Stimulated activated CD4-positive, alpha-beta T cell treated with anti-CD3 and anti-CD28 coated beads, Interleukin-15, amount 100 ng/mL, for 1 hour (primary cell): ENCODE results near the gene JPH3.
"Not testable (repeated sequence)": the region's sequence is repeated elsewhere in the genome, so short reads cannot be mapped to it uniquely, and the experiment has no call there.

Experiments used
- DNase-seq, 2 donors: peaks; one replicate each; pipeline ENCODE4 v3.0.0-alpha.2; 2020; ENCODE audit warnings: low read depth in 1 of 2, low spot score in 1 of 2

JPH3 gene

GRCh38 chr16:87572959-87573358 is 29.3 kb upstream of the JPH3 start:
- no peak for DNase-seq

- no peak for DNase-seq
Observed at GRCh38 chr16:87575027-87575804, 27.1 kb upstream of the JPH3 start.

- no peak for DNase-seq
Observed at GRCh38 chr16:87576171-87576570, 26.1 kb upstream of the JPH3 start.

GRCh38 chr16:87578142-87578930 is 24.0 kb upstream of the JPH3 start:
- DNase-seq = not testable (repeated sequence)

GRCh38 chr16:87579691-87580090 is 22.6 kb upstream of the JPH3 start:
- no peak for DNase-seq

GRCh38 chr16:87580855-87581261 is 21.4 kb upstream of the JPH3 start:
- DNase-seq = no peak

- no peak for DNase-seq
Observed at GRCh38 chr16:87581857-87582215, 20.5 kb upstream of the JPH3 start.

GRCh38 chr16:87582216-87582965 is 19.9 kb upstream of the JPH3 start:
- DNase-seq = no peak

GRCh38 chr16:87582966-87583325 is 19.4 kb upstream of the JPH3 start:
- DNase-seq = no peak

GRCh38 chr16:87583453-87584131 is 18.7 kb upstream of the JPH3 start:
- no peak for DNase-seq

GRCh38 chr16:87584271-87584670 is 18.0 kb upstream of the JPH3 start:
- no peak for DNase-seq

GRCh38 chr16:87584975-87585374 is 17.3 kb upstream of the JPH3 start:
- no peak for DNase-seq

- no peak for DNase-seq
Observed at GRCh38 chr16:87585442-87586200, 16.7 kb upstream of the JPH3 start.

GRCh38 chr16:87586201-87586782 is 16.0 kb upstream of the JPH3 start:
- DNase-seq = no peak

GRCh38 chr16:87587636-87588035 is 14.7 kb upstream of the JPH3 start:
- no peak for DNase-seq

- no peak for DNase-seq
Observed at GRCh38 chr16:87592018-87592712, 10.1 kb upstream of the JPH3 start.

GRCh38 chr16:87593710-87594258 is 8.5 kb upstream of the JPH3 start:
- DNase-seq = no peak

GRCh38 chr16:87595712-87596111 is 6.6 kb upstream of the JPH3 start:
- DNase-seq = no peak

GRCh38 chr16:87597324-87597830 is 4.9 kb upstream of the JPH3 start:
- DNase-seq = no peak
